Pancreas (tissue), 10 donors: ENCODE results near the gene ANO4. TPM values are rescaled to one million over a fixed set of nuclear protein-coding genes. Genes with fewer than 3 reads are reported as not detected.

ENCODE experiments used
- ATAC-seq, 4 donors: fragments of 200-7000 bp; cut with Tn5 transposase; one replicate each; pipeline versions ENCODE4 v1.8.0 to v1.9.1; 2020; ENCODE audit warnings: mild to moderate bottlenecking in 4 of 4, moderate library complexity in 4 of 4
- DNase-seq, 6 donors: peaks; one replicate each; pipeline ENCODE4 v3.0.0-alpha.2; 2020
- FAIRE-seq: peaks from 2 replicates; lab custom pipeline; 2012; peaks lifted over from hg19 to GRCh38; lab: Jason Lieb, UNC
- H3K27ac ChIP-seq, 4 donors: fragments of 200-600 bp; sonication (generic); 1 replicate in 3 of 4; 2 replicates in 1 of 4; pipeline versions ENCODE4 v1.5.0 to v1.8.0; 2020
- H3K27me3 ChIP-seq, 4 donors: fragments of 200-600 bp; one replicate each; pipeline ENCODE4 v1.8.0; 2021
- H3K36me3 ChIP-seq, 3 donors: fragments of 200-600 bp; sonication (generic) in 1 of 3; one replicate each; pipeline versions ENCODE4 v1.5.0 to v1.8.0; 2020 to 2021
- H3K4me1 ChIP-seq, 3 donors: fragments of 200-600 bp; one replicate each; pipeline ENCODE4 v1.8.0; 2021
- H3K4me3 ChIP-seq, 4 donors: fragments of 200-600 bp; sonication (generic) in 2 of 4; one replicate each; pipeline versions ENCODE4 v1.5.0 to v1.8.0; 2020 to 2021
- H3K9me3 ChIP-seq, 4 donors: fragments of 200-600 bp; one replicate each; pipeline ENCODE4 v1.8.0; 2021
- WGBS, 2 donors: extraction: QIAGEN DNeasy Blood & Tissue Kit; methylation state at CpG; one replicate each; pipeline ENCODE4 v1.1.7; 2013; 5-methylcytosine and 5-hydroxymethylcytosine counted together
- intact Hi-C, 3 donors: fragments of 100-400 bp; cut with DNase I; formaldehyde crosslinking; loops; one replicate each; pipeline versions ENCODE4 v1.11.1 to v1.14.2; 2022
- polyA plus RNA-seq, 2 donors: library from polyadenylated mRNA; stranded (reverse); fragments of 200-250 nt; gene quantifications; one replicate each; pipeline ENCODE4 v1.2.3, GENCODE V29; 2013
- total RNA-seq, 6 donors: library from RNA; stranded (reverse); fragmentation: NEBNext Ultra II Directional in 4 of 6; extraction: Animal tissue kit (Norgen Biotek cat#: 25700) in 4 of 6; gene quantifications; one replicate each; pipeline versions ENCODE4 v1.2.1 to v1.2.4, GENCODE V29; 2021 to 2023
- TF ChIP-seq, protein P1 (sequence below), 4 donors: fragments of 200-600 bp; sonication (generic) in 3 of 4; IDR thresholded peaks; one replicate each; pipeline versions ENCODE4 v1.5.0 to v1.8.0; 2021; ENCODE audit warnings: antibody characterized with exemption in 4 of 4
- donor health status: healthy with polysubstance abuse.
- donor health status: DM: no; HTN: no; CAD: no; lungs with moderate emphysema.
- donor health status: DM: no; HTN: no; CAD: no.
- donor health status: control.
- donor health status: control.
- donor health status: Bipolar disorder and iron deficiency.
- donor health status: DM: yes; HTN: yes; CAD: no.
- donor health status: DM: no; HTN: no; CAD: no.
- donor health status: DM: no; HTN: no; CAD: no.
- donor health status: DM: yes; HTN: yes; CAD: no.

The ANO4 gene
- total and polyA plus RNA-seq, 8 donors = 0.14 to 2.1 (median 0.28) TPM; not detected in 1

DNA sequence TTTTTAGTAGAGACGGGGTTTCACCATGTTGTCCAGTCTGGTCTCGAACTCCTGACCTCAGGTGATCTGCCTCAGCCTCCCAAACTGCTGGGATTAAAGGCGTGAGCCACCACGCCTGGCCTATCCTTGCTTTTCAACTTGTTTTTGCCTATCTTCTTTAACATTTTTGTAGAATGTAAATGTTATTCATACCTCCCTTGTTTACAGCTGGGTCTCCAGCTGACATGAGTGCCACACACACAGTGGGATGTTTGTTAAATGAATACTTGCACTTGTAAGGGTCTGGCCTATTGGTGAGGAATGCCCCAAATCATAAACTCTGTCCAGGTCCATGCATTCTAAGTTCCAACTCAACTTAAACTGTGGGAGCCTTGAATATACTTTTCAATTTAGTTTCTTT lies 176.3 kb downstream of the ANO4 start:
- DNase-seq (no peak), FAIRE-seq (no peak), ATAC-seq (no peak)
- no peak overlapping the region for H3K4me3 ChIP-seq
- TF ChIP-seq, protein P1, sequence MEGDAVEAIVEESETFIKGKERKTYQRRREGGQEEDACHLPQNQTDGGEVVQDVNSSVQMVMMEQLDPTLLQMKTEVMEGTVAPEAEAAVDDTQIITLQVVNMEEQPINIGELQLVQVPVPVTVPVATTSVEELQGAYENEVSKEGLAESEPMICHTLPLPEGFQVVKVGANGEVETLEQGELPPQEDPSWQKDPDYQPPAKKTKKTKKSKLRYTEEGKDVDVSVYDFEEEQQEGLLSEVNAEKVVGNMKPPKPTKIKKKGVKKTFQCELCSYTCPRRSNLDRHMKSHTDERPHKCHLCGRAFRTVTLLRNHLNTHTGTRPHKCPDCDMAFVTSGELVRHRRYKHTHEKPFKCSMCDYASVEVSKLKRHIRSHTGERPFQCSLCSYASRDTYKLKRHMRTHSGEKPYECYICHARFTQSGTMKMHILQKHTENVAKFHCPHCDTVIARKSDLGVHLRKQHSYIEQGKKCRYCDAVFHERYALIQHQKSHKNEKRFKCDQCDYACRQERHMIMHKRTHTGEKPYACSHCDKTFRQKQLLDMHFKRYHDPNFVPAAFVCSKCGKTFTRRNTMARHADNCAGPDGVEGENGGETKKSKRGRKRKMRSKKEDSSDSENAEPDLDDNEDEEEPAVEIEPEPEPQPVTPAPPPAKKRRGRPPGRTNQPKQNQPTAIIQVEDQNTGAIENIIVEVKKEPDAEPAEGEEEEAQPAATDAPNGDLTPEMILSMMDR (IDR thresholded peaks at IDR 0.05) = no peak
- H3K27ac ChIP-seq = no peak overlapping the region
- no peaks in the 10 kb centered on the region for H3K27me3 ChIP-seq
- H3K36me3 ChIP-seq = no peaks in the 10 kb centered on the region
- WGBS, 2 donors = 57 to 70% methylated on average over 4 of the region's 4 CpGs
- intact Hi-C loops = no loop called here
- H3K4me1 ChIP-seq = no peaks in the 10 kb centered on the region
- H3K9me3 ChIP-seq = no peaks in the 10 kb centered on the region

GRCh38 chr12:100972121-100972520 lies 177.5 kb downstream of the ANO4 start:
- Histone ChIP-seq H3K4me3 (no peak overlapping the region), H3K27me3 (no peaks in the 10 kb centered on the region), H3K9me3 (no peaks in the 10 kb centered on the region), H3K4me1 (no peaks in the 10 kb centered on the region), H3K36me3 (no peaks in the 10 kb centered on the region), H3K27ac (no peak overlapping the region)
- DNase-seq = no peak
- FAIRE-seq = no peak
- TF ChIP-seq, protein P1 (IDR thresholded peaks at IDR 0.05) = no peak
- whole genome bisulfite sequencing, 2 donors = 71 to 72% methylated on average over 2 of the region's 2 CpGs
- intact Hi-C loops = no loop called here
- ATAC-seq = no peak

- no peaks in the 10 kb centered on the region for H3K4me1 ChIP-seq
- H3K9me3 ChIP-seq = no peaks in the 10 kb centered on the region
- DNase-seq (no peak), ATAC-seq (no peak), FAIRE-seq (no peak)
- WGBS, 2 donors = 52 to 61% methylated on average over 3 of the region's 3 CpGs
- TF ChIP-seq, protein P1 (IDR thresholded peaks at IDR 0.05) = no peak
- no peak overlapping the region for H3K27ac ChIP-seq
- no peaks in the 10 kb centered on the region for H3K27me3 ChIP-seq
- H3K36me3 ChIP-seq = no peaks in the 10 kb centered on the region
- intact Hi-C loops = no loop called here
- H3K4me3 ChIP-seq = no peak overlapping the region
Observed at GRCh38 chr12:100974341-100974740, 179.8 kb downstream of the ANO4 start.

GRCh38 chr12:100974747-100975146 lies 180.2 kb downstream of the ANO4 start:
- whole genome bisulfite sequencing, 2 donors = 68 to 71% methylated on average over 9 of the region's 9 CpGs
- intact Hi-C loops = no loop called here

DNA sequence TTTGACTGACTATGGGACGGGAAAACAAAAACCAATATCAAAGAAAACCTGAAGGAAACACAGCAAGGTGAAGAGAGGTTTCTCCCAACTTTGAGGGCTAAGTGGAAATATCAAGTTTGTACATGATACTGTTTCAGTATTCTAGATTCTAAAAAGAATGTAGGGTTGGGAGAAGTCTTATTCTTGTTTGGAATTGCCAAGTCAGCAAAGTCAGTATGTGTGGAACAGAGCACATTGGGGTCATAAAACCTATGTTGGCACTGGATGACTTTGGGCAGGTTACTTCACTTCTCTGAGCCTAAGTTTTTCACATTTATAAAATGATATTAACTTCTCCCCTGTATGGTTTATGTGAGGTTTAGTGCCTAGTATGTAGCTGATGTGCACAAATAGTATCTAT lies 182.2 kb downstream of the ANO4 start:
- no peaks in the 10 kb centered on the region for H3K27me3 ChIP-seq
- no peak overlapping the region for H3K4me3 ChIP-seq
- no peak for DNase-seq
- H3K36me3 ChIP-seq = no peaks in the 10 kb centered on the region
- no peaks in the 10 kb centered on the region for H3K4me1 ChIP-seq
- no peak for FAIRE-seq
- TF ChIP-seq, protein P1 (IDR thresholded peaks at IDR 0.05) = no peak
- WGBS, 2 donors = 79 to 86% methylated on average over 1 of the region's 1 CpG
- intact Hi-C loops = no loop called here
- no peaks in the 10 kb centered on the region for H3K9me3 ChIP-seq
- no peak overlapping the region for H3K27ac ChIP-seq
- no peak for ATAC-seq

More at GRCh38 chr12:100974747-100975146, 180.2 kb downstream of the ANO4 start:
- Histone ChIP-seq H3K4me1 (no peaks in the 10 kb centered on the region), H3K27ac (no peak overlapping the region), H3K36me3 (no peaks in the 10 kb centered on the region), H3K9me3 (no peaks in the 10 kb centered on the region), H3K27me3 (no peaks in the 10 kb centered on the region), H3K4me3 (no peak overlapping the region)
- ATAC-seq = no peak
- no peak for DNase-seq
- TF ChIP-seq, protein P1 (IDR thresholded peaks at IDR 0.05) = no peak
- no peak for FAIRE-seq
